ENCODE results near the gene BTG2.
A peak's percentile ranks its signal among the peaks of the same experiment; 100 is the strongest.
"Not testable (repeated sequence)": the region's sequence is repeated elsewhere in the genome, so short reads cannot be mapped to it uniquely, and the experiment has no call there.

Gene BTG2

GRCh38 chr1:203314025-203314759 is 8.9 kb downstream of the BTG2 start:
- DNase-seq (ENCODE audit: low read depth in 1 of 2, low spot score in 1 of 2): not testable (repeated sequence)

GRCh38 chr1:203316626-203317093 is 11.3 kb downstream of the BTG2 start:
- no peak for DNase-seq (ENCODE audit: low read depth in 1 of 2, low spot score in 1 of 2)

GRCh38 chr1:203317429-203318228 is 12.3 kb downstream of the BTG2 start:
- DNase-seq (ENCODE audit: low read depth in 1 of 2, low spot score in 1 of 2): no peak

GRCh38 chr1:203318229-203318517 is 12.9 kb downstream of the BTG2 start:
- no peak for DNase-seq (ENCODE audit: low read depth in 1 of 2, low spot score in 1 of 2)

GRCh38 chr1:203320591-203321272 is 15.4 kb downstream of the BTG2 start:
- peak; percentile 41 to 58 for DNase-seq (ENCODE audit: low read depth in 1 of 2, low spot score in 1 of 2)

- no peak for DNase-seq (ENCODE audit: low read depth in 1 of 2, low spot score in 1 of 2)
Measured at GRCh38 chr1:203321273-203322052, 16.1 kb downstream of the BTG2 start.

- DNase-seq (ENCODE audit: low read depth in 1 of 2, low spot score in 1 of 2): no peak
Measured at GRCh38 chr1:203322500-203323179, 17.3 kb downstream of the BTG2 start.

- DNase-seq (ENCODE audit: low read depth in 1 of 2, low spot score in 1 of 2): no peak
Measured at GRCh38 chr1:203323587-203323986, 18.3 kb downstream of the BTG2 start.

GRCh38 chr1:203324105-203325025 is 19.0 kb downstream of the BTG2 start:
- peak in 1 of 2 donors; percentile 20 for DNase-seq (ENCODE audit: low read depth in 1 of 2, low spot score in 1 of 2)

GRCh38 chr1:203325026-203325417 is 19.7 kb downstream of the BTG2 start:
- DNase-seq (ENCODE audit: low read depth in 1 of 2, low spot score in 1 of 2): peak in 1 of 2 donors; percentile 29

GRCh38 chr1:203325418-203326091 is 20.2 kb downstream of the BTG2 start:
- no peak for DNase-seq (ENCODE audit: low read depth in 1 of 2, low spot score in 1 of 2)

- peak; percentile 88 to 93 for DNase-seq (ENCODE audit: low read depth in 1 of 2, low spot score in 1 of 2)
Measured at GRCh38 chr1:203326830-203327683, 21.7 kb downstream of the BTG2 start.

- DNase-seq (ENCODE audit: low read depth in 1 of 2, low spot score in 1 of 2): peak; percentile 40 to 49
Measured at GRCh38 chr1:203327684-203328457, 22.6 kb downstream of the BTG2 start.

- DNase-seq (ENCODE audit: low read depth in 1 of 2, low spot score in 1 of 2): no peak
Measured at GRCh38 chr1:203328714-203329122, 23.4 kb downstream of the BTG2 start.

GRCh38 chr1:203331224-203331623 is 25.9 kb downstream of the BTG2 start:
- no peak for DNase-seq (ENCODE audit: low read depth in 1 of 2, low spot score in 1 of 2)

GRCh38 chr1:203335503-203335902 is 30.2 kb downstream of the BTG2 start:
- no peak for DNase-seq (ENCODE audit: low read depth in 1 of 2, low spot score in 1 of 2)

- no peak for DNase-seq (ENCODE audit: low read depth in 1 of 2, low spot score in 1 of 2)
Measured at GRCh38 chr1:203336097-203336496, 30.8 kb downstream of the BTG2 start.

Data from activated T-helper 1 cell treated with anti-CD3 and anti-CD28 coated beads, Interleukin-2, amount 50 U/mL, for 16 hours (primary cell).